ENCODE measurements around the gene LZTR1.

The LZTR1 gene

DNA sequence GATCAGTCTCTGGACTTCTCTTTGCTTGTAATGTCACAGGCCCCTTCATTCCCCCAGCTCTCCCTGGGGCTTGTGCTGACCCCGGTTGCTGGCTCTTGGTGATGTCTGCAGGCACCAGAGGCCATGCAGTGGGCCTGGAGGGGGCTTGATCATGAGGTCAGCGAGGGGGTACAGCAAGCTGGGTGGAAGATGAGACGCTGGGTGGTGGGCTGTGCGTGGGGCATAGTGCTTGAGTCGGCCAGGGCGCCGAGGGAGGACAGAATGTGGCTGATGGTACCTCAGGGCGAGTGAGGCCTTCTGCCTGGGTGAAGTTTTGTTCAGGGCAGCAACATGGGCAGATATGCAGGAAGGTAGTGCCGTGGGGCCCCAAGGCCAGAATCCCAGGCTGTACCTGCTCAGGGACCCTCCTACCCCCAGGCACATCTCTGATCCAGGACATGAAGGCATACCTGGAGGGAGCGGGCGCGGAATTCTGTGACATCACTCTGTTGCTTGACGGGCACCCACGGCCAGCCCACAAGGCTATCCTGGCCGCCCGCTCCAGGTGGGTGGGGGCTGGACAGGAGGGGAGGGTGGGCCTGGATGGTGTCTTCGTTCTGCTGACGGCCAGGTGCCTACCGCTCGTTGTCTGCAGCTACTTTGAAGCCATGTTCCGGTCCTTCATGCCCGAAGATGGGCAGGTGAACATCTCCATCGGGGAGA lies 13.4 kb downstream of the LZTR1 start:
- no peak for DNase-seq (ENCODE audit: low read depth)
- H3K4me3 ChIP-seq (ENCODE audit: control insufficient read depth, low read depth, low read length), result no peak overlapping the region
- TF ChIP-seq CTCF (IDR thresholded peaks at IDR 0.05; ENCODE audit: control insufficient read depth, insufficient read depth, low read depth, low read length, missing control alignments), result no peak

DNA sequence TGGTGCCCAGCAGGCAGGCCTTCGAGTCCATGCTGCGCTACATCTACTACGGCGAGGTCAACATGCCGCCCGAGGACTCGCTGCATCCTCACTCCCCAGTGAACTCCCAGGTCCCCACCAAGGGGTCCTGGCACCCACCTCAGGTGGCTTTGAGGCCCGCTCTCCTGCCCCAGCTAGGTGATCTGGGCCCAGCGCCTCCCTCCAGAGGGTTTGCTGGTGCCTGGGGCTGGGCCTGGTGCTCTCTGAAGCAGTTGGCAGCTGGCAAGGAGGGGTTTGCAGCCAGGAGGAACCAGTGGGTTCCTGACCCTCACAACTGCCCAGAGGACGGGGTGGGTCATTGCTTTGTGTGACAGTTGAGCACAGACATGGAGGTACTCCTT lies 13.9 kb downstream of the LZTR1 start:
- TF ChIP-seq CTCF (IDR thresholded peaks at IDR 0.05; ENCODE audit: control insufficient read depth, insufficient read depth, low read depth, low read length, missing control alignments), result no peak
- H3K4me3 ChIP-seq (ENCODE audit: control insufficient read depth, low read depth, low read length), result no peak overlapping the region
- no peak for DNase-seq (ENCODE audit: low read depth)

DNA sequence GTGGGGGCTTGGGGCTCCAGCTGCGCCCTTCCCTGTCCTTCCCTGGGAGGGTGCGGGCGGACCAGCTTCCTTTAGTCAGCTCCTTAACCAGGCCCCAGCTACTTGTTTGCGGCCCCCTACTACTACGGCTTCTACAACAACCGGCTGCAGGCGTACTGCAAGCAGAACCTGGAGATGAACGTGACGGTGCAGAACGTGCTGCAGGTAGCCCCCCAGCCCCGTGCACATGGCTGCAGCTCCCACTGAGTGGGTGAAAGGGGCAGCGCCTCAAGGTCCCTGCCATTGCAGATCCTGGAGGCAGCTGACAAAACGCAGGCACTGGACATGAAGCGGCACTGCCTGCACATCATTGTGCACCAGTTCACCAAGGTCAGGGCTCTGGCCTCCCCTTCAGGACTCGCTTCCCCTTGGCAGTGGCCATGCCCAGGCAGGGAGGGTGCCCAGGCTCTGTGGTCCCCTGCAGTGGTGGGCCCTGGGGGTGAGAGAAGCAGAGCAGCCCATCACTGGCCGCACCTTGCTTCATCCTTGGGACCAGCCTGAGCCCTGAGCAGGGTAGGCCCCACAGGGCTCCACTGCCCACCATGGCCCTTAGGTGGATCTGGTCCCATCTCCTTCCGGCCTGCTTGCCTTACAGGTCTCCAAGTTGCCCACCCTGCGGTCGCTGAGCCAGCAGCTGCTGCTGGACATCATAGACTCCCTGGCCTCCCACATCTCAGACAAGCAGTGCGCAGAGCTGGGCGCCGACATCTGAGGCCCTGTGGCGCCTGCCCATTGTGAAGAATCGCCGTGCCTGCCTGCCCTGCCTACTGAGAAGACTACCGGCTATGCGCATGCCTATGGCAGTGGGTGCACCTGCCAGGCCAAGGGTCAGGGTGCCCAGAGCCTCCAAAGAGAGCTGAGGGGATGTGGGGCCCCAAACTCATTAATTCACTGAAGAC lies 14.8 kb downstream of the LZTR1 start:
- DNase-seq (ENCODE audit: low read depth), result no peak
- no peak for TF ChIP-seq CTCF (IDR thresholded peaks at IDR 0.05; ENCODE audit: control insufficient read depth, insufficient read depth, low read depth, low read length, missing control alignments)
- H3K4me3 ChIP-seq (ENCODE audit: control insufficient read depth, low read depth, low read length), result no peak overlapping the region

GRCh38 chr22:20997536-20998257 lies 15.6 kb downstream of the LZTR1 start:
- no peak for TF ChIP-seq CTCF (IDR thresholded peaks at IDR 0.05; ENCODE audit: control insufficient read depth, insufficient read depth, low read depth, low read length, missing control alignments)
- H3K4me3 ChIP-seq (ENCODE audit: control insufficient read depth, low read depth, low read length), result no peak overlapping the region
- DNase-seq (ENCODE audit: low read depth), result no peak

DNA sequence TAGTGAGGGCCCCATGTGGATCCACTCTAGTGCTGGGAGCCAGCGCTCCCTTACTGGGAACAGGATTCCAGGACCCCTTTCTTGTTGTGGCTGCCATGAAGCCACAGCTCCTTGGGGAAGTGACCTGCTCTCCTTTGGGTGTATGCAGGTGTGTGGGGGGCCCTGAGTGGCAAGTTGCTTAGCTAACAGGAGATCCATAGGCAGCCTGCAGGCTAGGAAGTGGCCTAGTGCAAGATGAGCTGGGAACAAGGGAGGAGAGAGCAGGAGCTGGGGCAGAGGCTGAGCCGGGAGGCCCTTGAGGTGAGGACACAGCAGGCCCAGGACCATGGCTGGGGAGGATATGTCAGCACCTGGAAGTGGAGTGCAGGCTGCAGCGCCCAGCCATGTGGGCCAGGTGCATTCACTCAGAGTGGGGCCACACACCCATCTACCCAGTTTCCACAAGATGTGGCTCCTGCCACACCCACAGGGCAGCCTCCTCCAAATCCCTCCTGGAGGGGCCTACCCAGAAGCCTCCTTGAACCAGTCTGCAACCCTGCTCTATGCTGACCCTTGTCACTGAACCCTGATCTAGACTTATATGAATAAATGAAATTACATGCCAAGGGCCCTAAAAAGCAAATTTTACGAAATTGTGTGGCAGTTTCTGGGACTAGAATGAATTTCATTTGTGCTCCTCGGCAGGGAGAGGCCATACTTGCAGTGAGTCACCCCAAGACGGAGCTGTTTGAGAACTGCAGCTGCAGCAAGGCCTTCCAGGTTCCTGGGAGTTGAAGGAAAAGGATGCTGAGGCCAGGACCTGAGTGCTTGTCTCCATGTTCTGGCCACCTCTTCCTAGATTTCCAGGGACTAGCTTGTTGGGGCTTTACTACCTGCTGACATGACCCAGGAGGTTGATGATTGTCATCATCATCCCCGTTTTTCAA lies 16.6 kb downstream of the LZTR1 start:
- no peak for TF ChIP-seq CTCF (IDR thresholded peaks at IDR 0.05; ENCODE audit: control insufficient read depth, insufficient read depth, low read depth, low read length, missing control alignments)

More for the DNA sequence above, 16.6 kb downstream of the LZTR1 start:
- H3K4me3 ChIP-seq (ENCODE audit: control insufficient read depth, low read depth, low read length), result no peak overlapping the region
- no peak for DNase-seq (ENCODE audit: low read depth)
